Tibial nerve (tissue), 4 donors: ENCODE measurements around the gene KRTAP13-4. TPM values are rescaled to one million over a fixed set of nuclear protein-coding genes. Genes with fewer than 3 reads are reported as not detected.

Experiments used
- DNase-seq, 2 donors: peaks; one replicate each; pipeline ENCODE4 v3.0.0-alpha.2; 2019; ENCODE audit warnings: low spot score in 2 of 2
- H3K27ac ChIP-seq, 4 donors: fragments of 200-600 bp; sonication (generic) in 3 of 4; one replicate each; pipeline ENCODE4 v1.5.1; 2017 to 2019; ENCODE audit warnings: mild to moderate bottlenecking in 1 of 4
- H3K27me3 ChIP-seq, 2 donors: fragments of 200-600 bp; sonication (generic) in 1 of 2; one replicate each; pipeline versions ENCODE4 v1.5.1 to v1.6.0; 2017 to 2019
- H3K36me3 ChIP-seq, 3 donors: fragments of 200-600 bp; sonication (generic); one replicate each; pipeline ENCODE4 v1.5.1; 2018 to 2019
- H3K4me1 ChIP-seq, 4 donors: fragments of 200-600 bp; sonication (generic) in 3 of 4; one replicate each; pipeline ENCODE4 v1.5.1; 2017 to 2019
- H3K4me3 ChIP-seq, 4 donors: fragments of 200-600 bp; sonication (generic) in 3 of 4; one replicate each; pipeline ENCODE4 v1.5.1; 2017 to 2019; ENCODE audit warnings: mild to moderate bottlenecking in 1 of 4, moderate library complexity in 1 of 4
- H3K9me3 ChIP-seq, 4 donors: fragments of 200-600 bp; sonication (generic) in 3 of 4; one replicate each; pipeline ENCODE4 v1.5.1; 2017 to 2019
- EP300 ChIP-seq, 2 donors: sonication (generic); formaldehyde crosslinking; IDR thresholded peaks; one replicate each; pipeline ENCODE4 v1.6.1; 2017; ENCODE audit warnings: antibody characterized with exemption in 2 of 2, mild to moderate bottlenecking in 1 of 2
- POLR2A ChIP-seq, 2 donors: fragments of 450-650 bp; IDR thresholded peaks; one replicate each; pipeline ENCODE4 v1.6.1; 2017; ENCODE audit warnings: antibody characterized with exemption in 2 of 2, mild to moderate bottlenecking in 2 of 2, moderate library complexity in 2 of 2
- WGBS, 2 donors: methylation state at CpG; one replicate each; pipeline ENCODE4 v1.1.5; 2018; 5-methylcytosine and 5-hydroxymethylcytosine counted together
- total RNA-seq, 4 donors: library from RNA; depleted of rRNA; stranded (reverse); fragments of >200 nt; gene quantifications; one replicate each; pipeline ENCODE4 v1.1.0, GENCODE V29; 2016
- TF ChIP-seq, protein P1 (sequence below), 5 experiments: fragments of 200-600 bp in 3 of 5; fragments of 450-650 bp in 2 of 5; sonication (generic) in 3 of 5; IDR thresholded peaks; one replicate each; pipeline ENCODE4 v1.5.1; 2016 to 2019; ENCODE audit warnings: antibody characterized with exemption in 5 of 5, mild to moderate bottlenecking in 3 of 5, moderate library complexity in 2 of 5

The KRTAP13-4 gene
- total RNA-seq, 4 donors from 2014 or later = not detected

GRCh38 chr21:30468900-30469714 is 39.1 kb downstream of the KRTAP13-4 start:
- Histone ChIP-seq H3K9me3 (no peaks in the 10 kb centered on the region), H3K36me3 (no peaks in the 10 kb centered on the region), H3K4me1 (no peaks in the 10 kb centered on the region), H3K27me3 (no peaks in the 10 kb centered on the region), H3K27ac (no peak overlapping the region), H3K4me3 (no peak overlapping the region)
- TF ChIP-seq EP300 (IDR thresholded peaks at IDR 0.05) (no peak), POLR2A (IDR thresholded peaks at IDR 0.05) (no peak)
- TF ChIP-seq, protein P1, sequence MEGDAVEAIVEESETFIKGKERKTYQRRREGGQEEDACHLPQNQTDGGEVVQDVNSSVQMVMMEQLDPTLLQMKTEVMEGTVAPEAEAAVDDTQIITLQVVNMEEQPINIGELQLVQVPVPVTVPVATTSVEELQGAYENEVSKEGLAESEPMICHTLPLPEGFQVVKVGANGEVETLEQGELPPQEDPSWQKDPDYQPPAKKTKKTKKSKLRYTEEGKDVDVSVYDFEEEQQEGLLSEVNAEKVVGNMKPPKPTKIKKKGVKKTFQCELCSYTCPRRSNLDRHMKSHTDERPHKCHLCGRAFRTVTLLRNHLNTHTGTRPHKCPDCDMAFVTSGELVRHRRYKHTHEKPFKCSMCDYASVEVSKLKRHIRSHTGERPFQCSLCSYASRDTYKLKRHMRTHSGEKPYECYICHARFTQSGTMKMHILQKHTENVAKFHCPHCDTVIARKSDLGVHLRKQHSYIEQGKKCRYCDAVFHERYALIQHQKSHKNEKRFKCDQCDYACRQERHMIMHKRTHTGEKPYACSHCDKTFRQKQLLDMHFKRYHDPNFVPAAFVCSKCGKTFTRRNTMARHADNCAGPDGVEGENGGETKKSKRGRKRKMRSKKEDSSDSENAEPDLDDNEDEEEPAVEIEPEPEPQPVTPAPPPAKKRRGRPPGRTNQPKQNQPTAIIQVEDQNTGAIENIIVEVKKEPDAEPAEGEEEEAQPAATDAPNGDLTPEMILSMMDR (IDR thresholded peaks at IDR 0.05) = no peak
- DNase-seq = no peak
- WGBS, 2 donors = 56 to 60% methylated on average over 6 of the region's 6 CpGs

- TF ChIP-seq POLR2A (IDR thresholded peaks at IDR 0.05) = no peak
- TF ChIP-seq, protein P1 (IDR thresholded peaks at IDR 0.05) = no peak
- TF ChIP-seq EP300 (IDR thresholded peaks at IDR 0.05) = no peak
- Histone ChIP-seq H3K4me1 (no peaks in the 10 kb centered on the region), H3K27me3 (no peaks in the 10 kb centered on the region), H3K36me3 (no peaks in the 10 kb centered on the region), H3K9me3 (no peaks in the 10 kb centered on the region), H3K27ac (no peak overlapping the region), H3K4me3 (no peak overlapping the region)
- WGBS, 2 donors = 48 to 69% methylated on average over 3 of the region's 3 CpGs
- no peak for DNase-seq
Measured at GRCh38 chr21:30478004-30478403, 48.0 kb downstream of the KRTAP13-4 start.

- Histone ChIP-seq H3K4me1 (no peaks in the 10 kb centered on the region), H3K36me3 (no peaks in the 10 kb centered on the region), H3K27me3 (no peaks in the 10 kb centered on the region), H3K9me3 (no peaks in the 10 kb centered on the region), H3K27ac (no peak overlapping the region), H3K4me3 (no peak overlapping the region)
- WGBS, 2 donors = 71 to 77% methylated on average over 4 of the region's 4 CpGs
- TF ChIP-seq POLR2A (IDR thresholded peaks at IDR 0.05) (no peak), EP300 (IDR thresholded peaks at IDR 0.05) (no peak)
- TF ChIP-seq, protein P1 (IDR thresholded peaks at IDR 0.05) = no peak
- DNase-seq = no peak
Measured at GRCh38 chr21:30479259-30479658, 49.2 kb downstream of the KRTAP13-4 start.

DNA sequence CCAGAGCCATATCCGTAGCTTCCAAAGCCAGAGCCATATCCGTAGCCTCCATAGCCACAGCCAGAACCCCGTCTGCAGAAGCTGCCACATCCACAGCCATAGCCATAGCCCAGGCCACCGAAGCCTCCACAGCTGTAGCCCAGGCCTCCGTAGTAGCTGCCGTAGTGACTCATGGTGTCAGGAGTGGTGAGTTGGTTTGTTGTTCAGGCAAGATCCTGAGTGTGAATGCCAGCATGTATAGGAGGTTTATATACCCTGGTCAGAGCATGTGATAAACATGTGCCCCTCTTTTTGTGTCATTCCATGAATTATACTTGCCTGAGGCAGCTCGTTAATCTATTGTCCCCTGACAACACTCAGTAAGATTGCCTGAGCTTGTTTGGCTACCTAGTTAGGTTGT is 50.1 kb downstream of the KRTAP13-4 start, which contains the start of gene KRTAP19-1:
Gene KRTAP19-1 (minus strand): TSS at position 223 of the 400 bp plus-strand sequence. CDS start 50 bp downstream, at position 173.
- no peak for DNase-seq

More for the DNA sequence above, 50.1 kb downstream of the KRTAP13-4 start, which contains the start of gene KRTAP19-1:
- no peak within 1 kb of the TSS for H3K27ac ChIP-seq
- H3K9me3 ChIP-seq = peaks cover 0 to 2% (median 0%) of the 10 kb centered on the region in 4 donors
- no peak within 1 kb of the TSS for H3K4me3 ChIP-seq
- H3K36me3 ChIP-seq = no peaks in the 10 kb centered on the region
- TF ChIP-seq EP300 (IDR thresholded peaks at IDR 0.05) = no peak
- TF ChIP-seq POLR2A (IDR thresholded peaks at IDR 0.05) = no peak
- TF ChIP-seq, protein P1 (IDR thresholded peaks at IDR 0.05) = no peak
- H3K4me1 ChIP-seq = no peaks in the 10 kb centered on the region
- H3K27me3 ChIP-seq = no peaks in the 10 kb centered on the region
- 93 to 98% methylated on average over 7 of the region's 7 CpGs for WGBS, 2 donors

Other genes starting within 250 kb of the KRTAP13-4 start
- not detected for gene CLDN8, start 214.1 kb upstream of the KRTAP13-4 start, total RNA-seq
- not detected for gene KRTAP24-1, start 147.3 kb upstream of the KRTAP13-4 start, total RNA-seq
- not detected for gene KRTAP25-1, start 140.7 kb upstream of the KRTAP13-4 start, total RNA-seq
- not detected for gene KRTAP26-1, start 109.9 kb upstream of the KRTAP13-4 start, total RNA-seq
- not detected for gene KRTAP27-1, start 92.5 kb upstream of the KRTAP13-4 start, total RNA-seq
- not detected for gene KRTAP23-1, start 81.6 kb upstream of the KRTAP13-4 start, total RNA-seq
- gene KRTAP13-2, start 57.9 kb upstream of the KRTAP13-4 start, total RNA-seq = not detected
- not detected for gene KRTAP13-1, start 34.2 kb upstream of the KRTAP13-4 start, total RNA-seq
- gene KRTAP13-3, start 4.3 kb upstream of the KRTAP13-4 start, total RNA-seq = not detected
- gene KRTAP15-1, start 10.1 kb downstream of the KRTAP13-4 start, total RNA-seq = not detected
- not detected for gene KRTAP19-1, start 50.1 kb downstream of the KRTAP13-4 start, total RNA-seq
- not detected for gene KRTAP19-2, start 57.2 kb downstream of the KRTAP13-4 start, total RNA-seq
- gene KRTAP19-3, start 61.8 kb downstream of the KRTAP13-4 start, total RNA-seq = not detected
- gene KRTAP19-4, start 66.9 kb downstream of the KRTAP13-4 start, total RNA-seq = not detected
- not detected for gene KRTAP19-5, start 71.9 kb downstream of the KRTAP13-4 start, total RNA-seq
- gene KRTAP19-6, start 111.6 kb downstream of the KRTAP13-4 start, total RNA-seq = not detected
- not detected for gene KRTAP19-7, start 131.1 kb downstream of the KRTAP13-4 start, total RNA-seq
- not detected for gene KRTAP22-2, start 160.2 kb downstream of the KRTAP13-4 start, total RNA-seq
- not detected for gene KRTAP6-3, start 162.2 kb downstream of the KRTAP13-4 start, total RNA-seq
- gene KRTAP6-2, start 168.7 kb downstream of the KRTAP13-4 start, total RNA-seq = not detected
- gene KRTAP22-1, start 170.9 kb downstream of the KRTAP13-4 start, total RNA-seq = not detected
- not detected for gene KRTAP6-1, start 183.7 kb downstream of the KRTAP13-4 start, total RNA-seq
- gene KRTAP20-1, start 186.2 kb downstream of the KRTAP13-4 start, total RNA-seq = not detected
- not detected for gene KRTAP20-4, start 190.4 kb downstream of the KRTAP13-4 start, total RNA-seq
- not detected for gene KRTAP20-2, start 205.0 kb downstream of the KRTAP13-4 start, total RNA-seq
- not detected for gene KRTAP20-3, start 212.6 kb downstream of the KRTAP13-4 start, total RNA-seq